Inflammatory macrophage (primary cell): ENCODE measurements around the gene POGLUT2.
A peak's percentile ranks its signal among the peaks of the same experiment; 100 is the strongest.
"Not testable (repeated sequence)": the region's sequence is repeated elsewhere in the genome, so short reads cannot be mapped to it uniquely, and the experiment has no call there.

Experiments
- DNase-seq, 2 donors: peaks; one replicate each; pipeline ENCODE4 v3.0.0-alpha.2; 2020 to 2022

POGLUT2 gene

GRCh38 chr13:102805680-102806079, 6.9 kb upstream of the POGLUT2 start:
- DNase-seq: no peak

DNA sequence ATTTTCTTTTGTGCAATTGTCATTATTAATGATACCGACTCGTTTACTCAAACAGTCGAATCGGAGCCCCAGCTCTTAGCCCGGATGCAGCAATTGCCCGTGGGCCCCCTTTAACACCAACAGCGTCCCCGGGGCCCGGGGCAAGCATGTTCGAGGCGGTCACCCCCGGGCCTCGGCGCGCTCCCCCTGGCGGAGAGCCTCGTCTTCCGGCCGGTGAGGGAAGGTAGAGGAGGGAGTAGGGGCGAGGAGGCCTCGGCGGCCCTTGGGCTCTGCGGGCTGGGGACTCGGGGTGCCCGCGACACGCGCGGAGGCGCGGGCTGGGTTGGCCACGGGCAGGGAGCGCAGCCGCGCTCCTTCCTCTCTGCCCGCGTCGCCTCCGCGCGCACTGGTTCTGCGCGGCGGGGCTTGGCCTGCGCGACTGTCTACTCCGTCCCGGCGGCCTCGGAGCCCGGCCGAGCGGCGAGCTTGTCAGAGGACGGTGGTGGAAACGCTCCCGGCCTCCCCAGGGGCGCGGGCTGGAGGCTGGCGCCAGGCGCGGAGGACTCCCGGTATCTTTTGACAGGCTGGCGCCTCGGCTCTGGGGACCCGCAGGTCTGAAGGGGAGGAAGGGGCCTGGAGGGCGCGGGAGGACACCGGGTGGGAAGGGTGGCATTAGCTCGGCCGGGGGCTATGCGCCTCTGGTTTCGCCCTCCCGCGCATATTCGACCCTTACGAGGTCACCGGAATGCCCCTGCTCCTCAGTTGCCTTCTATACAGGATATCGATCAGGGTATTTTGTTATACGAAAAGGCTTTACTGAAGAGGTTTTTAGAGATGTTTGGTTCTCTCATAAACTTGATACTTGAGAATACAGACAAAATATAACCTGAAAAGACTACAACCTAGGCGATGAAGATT, 1.6 kb upstream of the POGLUT2 start:
- DNase-seq: peak; percentile 75 to 76

- DNase-seq: peak in 1 of 2 donors; percentile 3
Observed at GRCh38 chr13:102799426-102800144, 809 bp upstream of the POGLUT2 start.

DNA sequence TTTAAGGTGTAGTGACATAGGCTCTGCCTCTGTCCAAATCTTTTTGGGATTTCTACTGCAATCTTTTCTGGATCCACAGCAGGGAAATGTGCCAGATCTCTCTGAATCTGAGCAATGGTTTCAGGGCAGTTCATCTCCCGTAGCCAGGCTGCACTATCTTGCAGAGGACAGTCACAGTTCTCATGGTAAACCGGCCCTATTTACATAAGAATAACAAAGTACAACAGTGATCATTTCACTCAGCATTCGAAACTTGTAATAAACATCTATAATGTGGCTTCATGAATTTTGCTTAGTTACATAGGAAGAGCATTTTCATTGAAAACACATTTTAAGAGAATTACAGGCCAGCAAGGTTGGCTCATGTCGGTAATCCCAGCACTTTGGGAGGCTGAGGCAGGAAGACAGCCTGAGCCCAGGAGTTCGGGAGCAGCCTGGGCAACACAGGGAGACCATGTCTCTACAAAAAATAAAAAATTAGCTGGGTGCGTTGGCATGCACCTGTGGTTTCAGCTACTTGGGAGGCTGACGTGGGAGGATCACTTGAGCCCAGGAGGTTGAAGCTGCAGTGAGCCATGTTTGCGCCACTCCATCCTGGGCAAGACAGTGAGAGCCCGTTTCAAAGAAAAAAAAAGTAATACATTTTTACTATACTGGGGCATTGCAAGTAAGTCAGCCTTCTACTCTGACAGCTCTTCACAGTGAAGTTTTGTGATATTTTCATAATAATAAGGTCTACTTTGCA, 5.0 kb downstream of the POGLUT2 start:
- DNase-seq: no peak

DNA sequence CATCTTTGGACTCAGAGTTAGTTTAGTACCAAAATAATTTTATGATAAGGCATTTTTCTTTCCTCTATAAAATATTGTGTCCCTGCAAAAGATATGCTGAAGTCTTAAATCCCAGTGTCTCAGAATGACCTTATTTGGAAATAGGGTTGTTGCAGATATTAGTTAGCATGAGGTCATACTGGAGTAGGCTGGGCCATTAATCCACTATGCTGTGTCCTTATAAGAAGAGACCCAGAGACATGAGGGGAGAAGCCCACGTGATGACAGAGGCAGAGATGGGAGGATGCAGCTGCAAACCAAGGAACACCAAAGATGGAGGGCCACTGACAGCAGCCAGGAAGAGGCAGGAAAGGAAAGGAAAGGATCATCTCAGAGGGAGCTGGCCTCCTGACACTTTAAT, 6.4 kb downstream of the POGLUT2 start:
- no peak for DNase-seq

- DNase-seq: no peak
Observed at GRCh38 chr13:102788683-102789082, 10.1 kb downstream of the POGLUT2 start.

- no peak for DNase-seq
Observed at GRCh38 chr13:102784483-102784882, 14.3 kb downstream of the POGLUT2 start.

DNA sequence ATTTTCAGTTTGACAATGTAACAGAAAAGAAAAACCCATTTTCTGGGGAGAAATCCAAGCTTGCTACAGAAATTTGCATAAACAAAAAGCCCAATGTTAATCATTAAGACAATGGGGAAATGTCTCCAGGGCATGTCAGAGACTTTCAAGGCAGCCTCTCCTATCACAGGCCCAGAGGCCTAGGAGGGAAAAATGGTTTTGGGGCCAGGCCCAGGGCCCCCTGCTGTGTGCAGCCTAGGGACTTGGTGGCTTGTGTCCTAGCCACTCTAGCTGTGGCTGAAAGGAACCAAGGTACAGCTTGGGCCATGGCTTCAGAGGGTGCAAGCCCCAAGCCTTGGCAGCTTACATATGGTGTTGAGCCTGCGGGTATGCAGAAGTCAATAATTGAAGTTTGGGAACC, 17.2 kb downstream of the POGLUT2 start:
- no peak for DNase-seq

DNA sequence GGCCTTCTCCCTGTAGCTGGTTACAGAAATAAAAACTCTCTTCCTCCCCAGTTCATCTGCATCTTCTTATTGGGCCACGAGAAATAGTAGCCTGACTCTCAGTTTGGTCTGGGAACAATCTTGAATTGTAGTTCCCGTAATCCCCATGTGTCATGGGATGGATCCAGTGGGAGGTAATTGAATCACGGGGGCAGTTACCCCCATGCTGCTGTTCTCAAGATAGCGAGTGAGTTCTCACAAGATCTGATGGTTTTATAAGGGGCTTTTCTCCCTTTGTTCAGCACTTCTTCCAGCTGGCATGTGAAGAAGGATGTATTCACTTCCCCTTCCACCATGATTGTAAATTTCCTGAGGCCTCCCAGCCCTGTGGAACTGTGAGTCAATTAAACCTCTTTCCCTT, 18.1 kb downstream of the POGLUT2 start:
- not testable (repeated sequence) for DNase-seq

GRCh38 chr13:102779436-102780159, 19.2 kb downstream of the POGLUT2 start:
- no peak for DNase-seq

DNA sequence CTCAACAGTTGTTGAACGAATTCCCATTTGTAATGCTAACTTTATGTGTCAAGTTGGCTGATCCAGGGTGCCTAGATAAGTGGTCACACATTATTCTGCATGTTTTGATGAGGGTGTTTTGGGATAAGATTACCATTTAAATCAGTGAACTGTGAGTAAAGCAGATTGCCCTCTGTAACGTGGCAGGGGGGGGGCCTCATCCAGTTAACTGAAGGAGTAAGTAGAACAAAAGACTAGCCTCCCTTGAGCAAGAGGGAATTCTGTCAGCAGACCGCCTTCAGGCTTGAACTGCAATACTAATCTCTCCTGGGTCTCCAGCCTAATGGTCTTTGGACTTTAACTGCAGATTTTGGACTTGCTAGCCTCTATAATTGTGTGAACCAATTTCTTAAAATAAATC, 21.0 kb downstream of the POGLUT2 start:
- no peak for DNase-seq

GRCh38 chr13:102776271-102776670, 22.5 kb downstream of the POGLUT2 start:
- DNase-seq: no peak

DNA sequence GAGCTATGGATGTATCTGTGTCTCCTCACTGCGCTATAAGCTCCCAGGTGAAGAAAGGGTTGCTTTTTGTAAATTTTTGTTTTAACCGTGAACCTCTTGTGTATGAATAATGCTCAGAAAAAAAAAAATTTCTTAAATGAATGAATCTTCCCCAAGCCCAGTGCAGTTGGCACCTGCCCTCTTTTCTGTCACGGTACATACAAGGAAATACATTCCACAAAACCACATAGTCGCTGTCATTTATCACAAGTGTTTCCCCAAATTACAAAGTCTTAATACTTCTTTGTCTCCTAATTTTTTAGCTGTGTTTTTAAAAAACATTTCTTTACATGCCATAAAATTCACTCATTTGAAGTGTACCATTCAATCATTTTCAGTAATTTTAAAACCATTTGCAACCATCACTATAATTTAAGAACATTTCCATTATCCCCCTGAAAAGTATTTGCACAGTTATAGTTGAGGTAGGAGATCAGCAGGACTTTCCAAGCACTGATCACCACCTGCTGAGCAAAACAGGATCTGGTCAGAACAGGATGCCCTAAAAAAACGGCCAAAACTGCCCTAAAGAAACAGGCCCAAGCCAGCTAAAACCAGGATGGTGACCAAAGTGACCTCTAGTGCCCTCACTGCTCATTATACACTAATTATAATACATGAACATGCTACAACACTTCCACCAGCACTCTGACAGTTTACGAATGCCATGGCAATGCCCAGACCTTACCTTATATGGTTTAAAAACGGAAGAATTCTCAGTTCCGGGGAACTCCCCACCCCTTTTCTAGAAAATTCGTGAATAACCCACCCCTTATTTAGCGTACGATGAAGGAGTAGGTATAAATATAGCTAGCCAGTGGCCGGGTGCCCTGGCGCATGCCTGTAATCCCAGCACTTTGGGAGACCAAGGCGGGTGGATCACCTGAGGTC, 23.9 kb downstream of the POGLUT2 start:
- no peak for DNase-seq

- DNase-seq: no peak
Observed at GRCh38 chr13:102774214-102774568, 24.6 kb downstream of the POGLUT2 start.

DNA sequence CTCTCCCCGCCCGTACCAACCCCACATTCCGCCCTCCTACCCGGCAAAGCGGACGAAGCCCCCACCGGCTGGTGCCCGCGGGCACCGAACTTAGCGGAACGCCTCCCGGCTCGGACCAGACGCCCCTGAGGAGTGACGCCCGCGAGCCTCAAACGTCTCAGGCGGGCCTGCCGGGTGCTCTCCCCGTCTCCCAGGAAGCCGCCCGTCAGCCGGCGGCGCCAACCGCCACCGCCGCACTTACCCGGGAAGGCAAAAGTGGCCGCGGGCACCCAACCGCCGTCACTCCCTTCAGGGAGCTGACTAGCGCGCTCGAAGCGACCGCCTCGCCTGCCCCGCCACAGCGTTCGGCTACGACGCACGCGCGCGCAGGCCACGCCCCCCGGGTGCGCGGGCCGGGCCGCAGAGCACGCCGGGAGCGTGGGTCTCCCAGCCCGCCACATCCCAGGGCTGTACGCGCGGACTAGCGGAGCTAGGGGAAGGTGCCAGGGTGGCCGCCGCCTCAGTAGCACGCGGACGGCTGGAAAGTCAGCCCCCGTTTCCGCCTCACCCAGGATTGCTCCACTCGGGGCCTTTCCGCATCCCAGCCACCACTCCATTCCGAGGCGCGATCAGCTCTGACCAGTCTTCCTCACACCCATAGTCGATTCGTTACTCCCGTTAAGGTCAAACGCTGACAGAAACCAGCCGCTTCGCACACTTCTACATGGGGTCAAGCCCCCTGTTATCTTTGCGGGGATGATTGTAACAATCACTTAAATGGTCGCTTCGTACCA, 25.1 kb downstream of the POGLUT2 start, which contains the start of gene TEX30:
TSS of gene TEX30 (minus strand) at position 346 of the 773 bp plus-strand sequence. CDS start 3,760 bp downstream, outside the sequence.
- DNase-seq: peak; percentile 88 to 93

- DNase-seq: no peak
Observed at GRCh38 chr13:102772042-102772425, 26.7 kb downstream of the POGLUT2 start.

GRCh38 chr13:102771298-102772041, 27.3 kb downstream of the POGLUT2 start:
- no peak for DNase-seq

DNA sequence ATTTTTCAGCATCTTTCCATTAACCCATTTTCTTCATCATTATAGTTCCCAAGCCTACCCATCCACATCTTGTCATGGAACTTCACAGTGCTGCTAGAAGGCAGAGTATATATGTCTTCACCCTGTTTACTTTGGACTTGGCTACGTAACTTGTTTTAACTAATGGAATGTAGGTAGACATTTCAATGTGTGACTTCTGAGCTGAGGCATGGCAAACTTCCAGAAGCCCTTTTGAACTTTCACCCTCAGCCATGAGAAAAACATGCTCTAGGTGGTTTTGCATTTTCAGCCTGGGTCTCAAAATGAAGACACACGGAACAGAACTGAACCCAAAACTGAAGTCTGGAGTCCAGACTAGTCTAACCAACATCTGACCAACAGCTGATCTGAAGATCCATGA, 28.3 kb downstream of the POGLUT2 start:
- DNase-seq: no peak

GRCh38 chr13:102769679-102770078, 29.1 kb downstream of the POGLUT2 start:
- DNase-seq: no peak

GRCh38 chr13:102768909-102769308, 29.9 kb downstream of the POGLUT2 start:
- DNase-seq: no peak
